HCT116 (cell line): ENCODE measurements around the gene EXOSC9. TPM values are rescaled to one million over a fixed set of nuclear protein-coding genes. Genes with fewer than 3 reads are reported as not detected.

Experiments
- ATAC-seq: fragments of 200-7000 bp; cut with Tn5 transposase; 2 replicates; pipeline ENCODE4 v1.9.1; 2020; ENCODE audit warnings: mild to moderate bottlenecking, moderate library complexity
- BruUV-seq: library from RNA; stranded (reverse); fragments of 400-500 nt; replicated peaks from 2 replicates; lab custom pipeline; 2021; lab: Mats Ljungman, UMichigan
- CTCF ChIA-PET: fragments of 300-600 bp; sonication (Branson Sonifier 250); formaldehyde crosslinking; loops from one replicate; lab custom pipeline; 2021; ENCODE audit warnings: antibody characterized with exemption; lab: Charles Lee
- POLR2A ChIA-PET: fragments of 300-600, 350-600 bp; sonication (Branson Sonifier 250); formaldehyde crosslinking; loops from one replicate; lab custom pipeline; 2021; ENCODE audit warnings: antibody characterized with exemption; lab: Charles Lee
- RAD21 ChIA-PET, 2 experiments: fragments of 300-600 bp; sonication (Branson Sonifier 250); formaldehyde crosslinking; loops; one replicate each; lab custom pipeline; 2023; ENCODE audit warnings: low total read pairs in 2 of 2; ENCODE audit not compliant: uncharacterized antibody in 2 of 2, unreplicated experiment in 2 of 2, low non-redundant PET in 1 of 2; lab: Charles Lee
- DNase-seq: peaks from one replicate; pipeline ENCODE4 v3.0.0-alpha.2; 2010; ENCODE audit warnings: low read depth, low spot score
- H2AFZ ChIP-seq: fragments of 200-600 bp; shearing (Covaris generic), sonication (generic); 2 replicates; pipeline ENCODE4 v1.6.1; 2017; ENCODE audit warnings: low read depth, mixed run types, mixed read lengths, antibody characterized with exemption, low read length; ENCODE audit not compliant: poor library complexity, severe bottlenecking
- H3K27ac ChIP-seq: 2 replicates; pipeline ENCODE4 v1.5.1; 2012; ENCODE audit warnings: low read depth, low read length
- H3K27me3 ChIP-seq: fragments of 200-600 bp; sonication (generic); 2 replicates; pipeline ENCODE4 v1.6.1; 2016; ENCODE audit warnings: mixed run types, low read length, mixed read lengths; ENCODE audit not compliant: insufficient read depth
- H3K36me3 ChIP-seq, 2 experiments: fragments of 200-500 bp in 1 of 2; fragments of 200-600 bp in 1 of 2; sonication (Bioruptor generic) in 1 of 2; sonication (generic) in 1 of 2; 2 replicates each; pipeline versions ENCODE4 v1.5.1 to v1.6.1; 2014 to 2016; ENCODE audit warnings: low read length in 2 of 2, inconsistent platforms in 1 of 2, mixed read lengths in 1 of 2, mixed run types in 1 of 2; ENCODE audit not compliant: insufficient read depth in 2 of 2, control insufficient read depth in 1 of 2
- H3K4me1 ChIP-seq, 2 experiments: fragments of 200-600 bp in 1 of 2; sonication (generic) in 1 of 2; 2 replicates each; pipeline versions ENCODE4 v1.5.1 to v1.6.1; 2012 to 2017; ENCODE audit warnings: low read length in 2 of 2, inconsistent platforms in 1 of 2, mild to moderate bottlenecking in 1 of 2, mixed read lengths in 1 of 2, mixed run types in 1 of 2, moderate library complexity in 1 of 2; ENCODE audit not compliant: insufficient read depth in 2 of 2, control insufficient read depth in 1 of 2
- H3K4me2 ChIP-seq: fragments of 200-600 bp; sonication (generic); 2 replicates; pipeline ENCODE4 v1.6.1; 2017; ENCODE audit warnings: mixed run types, low read length, mixed read lengths
- H3K4me3 ChIP-seq, 2 experiments: fragments of 200-600 bp in 1 of 2; sonication (generic) in 1 of 2; replicated peaks in 1 of 2; 2 replicates each; pipeline ENCODE4 v1.5.1; 2011 to 2016; ENCODE audit warnings: low read length in 2 of 2, control low read depth in 1 of 2, low read depth in 1 of 2, mild to moderate bottlenecking in 1 of 2, mixed read lengths in 1 of 2, mixed run types in 1 of 2
- H3K79me2 ChIP-seq: fragments of 200-600 bp; sonication (generic); 2 replicates; pipeline ENCODE4 v1.6.1; 2017; ENCODE audit warnings: mild to moderate bottlenecking, mixed run types, low read length, moderate library complexity, mixed read lengths; ENCODE audit not compliant: insufficient read depth
- H3K9ac ChIP-seq: fragments of 200-600 bp; sonication (generic); 2 replicates; pipeline ENCODE4 v1.6.1; 2016; ENCODE audit warnings: low read length, mixed read lengths
- H3K9me2 ChIP-seq: fragments of 200-600 bp; sonication (generic), shearing (Covaris generic); 2 replicates; pipeline ENCODE4 v1.6.1; 2017; ENCODE audit warnings: mixed run types, mild to moderate bottlenecking, moderate library complexity; ENCODE audit not compliant: insufficient read depth
- H3K9me3 ChIP-seq, 2 experiments: fragments of 200-500 bp in 1 of 2; fragments of 200-600 bp in 1 of 2; sonication (Bioruptor generic) in 1 of 2; sonication (generic) in 1 of 2; 2 replicates each; pipeline ENCODE4 v1.6.1; 2014 to 2017; ENCODE audit warnings: low read length in 2 of 2, mixed read lengths in 2 of 2, inconsistent platforms in 1 of 2, low read depth in 1 of 2, mild to moderate bottlenecking in 1 of 2, mixed run types in 1 of 2, moderate library complexity in 1 of 2; ENCODE audit not compliant: control insufficient read depth in 1 of 2, insufficient read depth in 1 of 2
- H4K20me1 ChIP-seq: fragments of 200-600 bp; sonication (generic), shearing (Covaris generic); 2 replicates; pipeline ENCODE4 v1.6.1; 2017; ENCODE audit warnings: mixed run types, mild to moderate bottlenecking, moderate library complexity; ENCODE audit not compliant: insufficient read depth
- CBX3 ChIP-seq: IDR thresholded peaks from 2 replicates; pipeline ENCODE4 v1.6.1; 2012; ENCODE audit warnings: low read depth
- CTCF ChIP-seq, 3 experiments: fragments of 200-600 bp in 1 of 3; sonication (generic) in 1 of 3; IDR thresholded peaks in 2 of 3; conservative IDR thresholded peaks in 1 of 3; 2 replicates each; pipeline ENCODE4 v1.5.1; 2012 to 2017; ENCODE audit warnings: low read depth in 2 of 3, low read length in 2 of 3, antibody characterized with exemption in 1 of 3, borderline replicate concordance in 1 of 3, control low read depth in 1 of 3, mild to moderate bottlenecking in 1 of 3, mixed read lengths in 1 of 3, mixed run types in 1 of 3, moderate library complexity in 1 of 3; ENCODE audit not compliant: insufficient read depth in 1 of 3
- EGR1 ChIP-seq: IDR thresholded peaks from 2 replicates; pipeline ENCODE4 v1.6.1; 2012; ENCODE audit warnings: low read depth
- ELF1 ChIP-seq: IDR thresholded peaks from 2 replicates; pipeline ENCODE4 v1.6.1; 2012; ENCODE audit warnings: low read depth, borderline replicate concordance
- EZH2phosphoT487 ChIP-seq: fragments of 200-600 bp; IDR thresholded peaks from 2 replicates; pipeline ENCODE4 v1.6.1; 2018; ENCODE audit warnings: antibody characterized with exemption, borderline replicate concordance
- JUND ChIP-seq: IDR thresholded peaks from 2 replicates; pipeline ENCODE4 v1.6.1; 2012
- POLR2A ChIP-seq: IDR thresholded peaks from 2 replicates; pipeline ENCODE4 v1.7.0; 2011; ENCODE audit warnings: borderline replicate concordance; ENCODE audit not compliant: insufficient read depth, insufficient read length; ENCODE audit errors: extremely low read depth
- TCF7L2 ChIP-seq: IDR thresholded peaks from 2 replicates; pipeline ENCODE4 v1.7.0; 2011; ENCODE audit warnings: borderline replicate concordance, inconsistent platforms; ENCODE audit not compliant: insufficient read depth, insufficient read length; ENCODE audit errors: extremely low read depth
- ZNF274 ChIP-seq: fragments of 200-500 bp; sonication (Bioruptor generic); IDR thresholded peaks from 2 replicates; pipeline ENCODE4 v1.6.1; 2014; ENCODE audit warnings: mild to moderate bottlenecking, low read depth, low read length, inconsistent platforms
- intact Hi-C: fragments of 100-400 bp; cut with micrococcal nuclease; formaldehyde crosslinking; loops from 2 replicates; pipeline ENCODE4 v1.10.0; 2022
- total RNA-seq: library from RNA; stranded (reverse); gene quantifications from one replicate; pipeline ENCODE4 v1.2.1, GENCODE V29; 2021; ENCODE audit not compliant: unreplicated experiment
- TF ChIP-seq, protein P1 (sequence below): IDR thresholded peaks from 2 replicates; pipeline ENCODE4 v1.6.1; 2012

EXOSC9 gene
- total RNA-seq, 1 experiment from 2014 or later = 58.6 TPM

DNA sequence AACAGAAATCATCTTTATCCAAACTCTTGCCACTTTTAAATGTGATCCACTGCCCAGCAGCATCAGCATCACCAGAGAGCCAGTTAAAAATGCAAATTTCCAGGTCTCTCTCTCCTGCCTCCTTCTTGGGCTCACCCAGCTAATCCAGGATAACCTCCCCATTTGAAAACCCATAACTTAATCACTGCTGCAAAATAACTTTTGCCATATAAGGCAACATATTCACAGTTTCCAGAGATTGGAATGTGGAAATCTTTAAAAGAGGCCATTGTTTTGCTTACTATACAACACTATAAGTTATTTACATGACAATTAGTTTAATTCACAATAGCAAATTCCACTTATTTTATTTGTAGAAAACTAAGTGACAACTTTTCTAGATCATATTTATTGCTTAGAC is 4.8 kb upstream of the EXOSC9 start (continued):
- TF ChIP-seq CTCF (IDR thresholded peaks at IDR 0.05 in 2 of 3, conservative IDR thresholded peaks at IDR 0.05 in 1 of 3; ENCODE audit: borderline replicate concordance in 1 of 3, insufficient read depth in 1 of 3, low read depth in 2 of 3, low read length in 2 of 3) = no peak
- TF ChIP-seq CBX3 = no peak
- no peak for TF ChIP-seq EGR1

DNA sequence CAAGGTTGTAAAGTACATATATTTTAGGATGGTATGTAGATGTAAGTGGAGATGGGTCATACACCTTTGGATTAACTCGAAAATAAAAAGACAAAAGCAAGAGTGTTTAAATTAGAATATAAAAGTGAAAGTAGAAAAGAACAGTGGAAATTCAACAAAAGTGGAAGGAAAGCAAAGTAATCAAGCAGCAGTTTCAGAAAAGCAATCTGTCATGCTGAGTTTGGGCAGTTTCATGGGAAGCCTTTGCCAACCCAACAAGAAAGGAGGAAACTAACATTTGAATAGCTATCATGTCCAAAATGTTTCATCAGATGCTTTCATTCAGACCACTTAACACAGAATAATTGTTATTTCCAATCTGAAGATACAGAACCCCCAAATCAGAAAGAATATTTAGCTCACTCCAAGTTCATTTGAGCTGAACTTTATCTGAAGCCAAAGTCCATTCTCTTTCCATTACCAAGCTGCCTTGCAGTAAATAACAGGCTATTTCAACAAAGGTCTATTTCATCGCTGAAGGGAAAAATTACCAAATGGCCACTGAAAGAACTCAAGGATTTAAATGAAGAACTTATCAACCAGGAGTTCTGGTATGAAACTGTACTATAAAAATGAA is 1.8 kb upstream of the EXOSC9 start:
- TF ChIP-seq, protein P1, sequence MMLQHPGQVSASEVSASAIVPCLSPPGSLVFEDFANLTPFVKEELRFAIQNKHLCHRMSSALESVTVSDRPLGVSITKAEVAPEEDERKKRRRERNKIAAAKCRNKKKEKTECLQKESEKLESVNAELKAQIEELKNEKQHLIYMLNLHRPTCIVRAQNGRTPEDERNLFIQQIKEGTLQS = no peak
- no peak for TF ChIP-seq CTCF (IDR thresholded peaks at IDR 0.05 in 2 of 3, conservative IDR thresholded peaks at IDR 0.05 in 1 of 3; ENCODE audit: borderline replicate concordance in 1 of 3, insufficient read depth in 1 of 3, low read depth in 2 of 3, low read length in 2 of 3)
- TF ChIP-seq TCF7L2 = no peak
- no peak for TF ChIP-seq CBX3
- no peak for TF ChIP-seq ELF1
- no peak for TF ChIP-seq ZNF274
- TF ChIP-seq EZH2phosphoT487 = no peak
- TF ChIP-seq JUND = no peak
- TF ChIP-seq POLR2A = no peak
- intact Hi-C loops = no loop called here
- ChIA-PET CTCF (no interaction called here), POLR2A (interaction anchor here (0.9 kb wide), 1 partner anchor 9 kb away, joined by 3 read pairs; no protein-coding TSS in a partner anchor), RAD21 (no interaction called here)
- H3K79me2 ChIP-seq = peaks cover 32% of the 10 kb centered on the region
- ATAC-seq (no peak), DNase-seq (no peak)
- no peak overlapping the region for H3K27ac ChIP-seq
- peaks cover 3 to 11% of the 10 kb centered on the region in 2 experiments; a peak in 3 of 4 replicates for H3K4me1 ChIP-seq
- H4K20me1 ChIP-seq = no peaks in the 10 kb centered on the region
- no TSS peak for BruUV-seq
- H2AFZ ChIP-seq = no peak overlapping the region
- H3K9ac ChIP-seq = no peak overlapping the region
- no peaks in the 10 kb centered on the region for H3K9me2 ChIP-seq
- H3K4me3 ChIP-seq = no peak overlapping the region
- H3K4me2 ChIP-seq = no peak overlapping the region
- no peaks in the 10 kb centered on the region for H3K9me3 ChIP-seq
- no peaks in the 10 kb centered on the region for H3K27me3 ChIP-seq
- H3K36me3 ChIP-seq = peaks cover 9 to 17% of the 10 kb centered on the region in 2 experiments; a peak in 3 of 4 replicates
